Fibroblast of pulmonary artery (primary cell): ENCODE data around the gene CACNA2D3.
A peak's percentile ranks its signal among the peaks of the same experiment; 100 is the strongest.

Experiments used
- DNase-seq: peaks from one replicate; pipeline ENCODE4 v3.0.0-alpha.2; 2010; ENCODE audit warnings: low read depth
- H3K4me3 ChIP-seq: replicated peaks from 2 replicates; pipeline ENCODE4 v1.5.1; 2011; ENCODE audit warnings: low read depth, mild to moderate bottlenecking, control low read depth, low read length, moderate library complexity
- CTCF ChIP-seq: IDR thresholded peaks from 2 replicates; pipeline ENCODE4 v1.5.1; 2011; ENCODE audit warnings: mild to moderate bottlenecking, control low read depth, low read length, inconsistent platforms; ENCODE audit errors: missing control alignments

Gene CACNA2D3

GRCh38 chr3:54337846-54338245 is 215.5 kb downstream of the CACNA2D3 start:
- DNase-seq: no peak
- no peak overlapping the region for H3K4me3 ChIP-seq
- TF ChIP-seq CTCF: no peak

DNA sequence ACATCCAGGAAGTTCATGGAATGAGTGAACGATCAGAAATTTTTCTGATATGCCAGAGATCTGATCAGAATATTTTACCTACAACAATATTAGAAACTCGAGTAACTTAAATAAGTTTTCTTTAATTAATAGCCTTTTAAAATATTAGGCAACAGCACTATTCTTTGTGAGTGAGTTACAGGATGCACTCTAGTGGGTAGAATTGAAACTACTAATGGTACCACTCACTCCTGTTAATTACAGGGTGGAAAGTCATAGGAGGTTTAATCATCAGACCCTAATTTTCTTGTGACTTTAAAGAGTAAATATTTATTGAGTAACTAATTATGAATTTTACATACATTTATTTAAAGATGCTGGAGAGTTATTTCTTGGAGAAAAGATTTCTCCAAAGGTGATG is 217.3 kb downstream of the CACNA2D3 start:
- TF ChIP-seq CTCF: peak; percentile 14
- no peak for DNase-seq
- no peak overlapping the region for H3K4me3 ChIP-seq

- H3K4me3 ChIP-seq: no peak overlapping the region
- no peak for TF ChIP-seq CTCF
- no peak for DNase-seq
Measured at GRCh38 chr3:54341811-54342210, 219.5 kb downstream of the CACNA2D3 start.

GRCh38 chr3:54342676-54343075 is 220.3 kb downstream of the CACNA2D3 start:
- H3K4me3 ChIP-seq: no peak overlapping the region
- no peak for DNase-seq
- TF ChIP-seq CTCF: no peak

- no peak overlapping the region for H3K4me3 ChIP-seq
- TF ChIP-seq CTCF: no peak
- no peak for DNase-seq
Measured at GRCh38 chr3:54343495-54343894, 221.1 kb downstream of the CACNA2D3 start.

- H3K4me3 ChIP-seq: no peak overlapping the region
- TF ChIP-seq CTCF: no peak
- no peak for DNase-seq
Measured at GRCh38 chr3:54344601-54345231, 222.4 kb downstream of the CACNA2D3 start.

DNA sequence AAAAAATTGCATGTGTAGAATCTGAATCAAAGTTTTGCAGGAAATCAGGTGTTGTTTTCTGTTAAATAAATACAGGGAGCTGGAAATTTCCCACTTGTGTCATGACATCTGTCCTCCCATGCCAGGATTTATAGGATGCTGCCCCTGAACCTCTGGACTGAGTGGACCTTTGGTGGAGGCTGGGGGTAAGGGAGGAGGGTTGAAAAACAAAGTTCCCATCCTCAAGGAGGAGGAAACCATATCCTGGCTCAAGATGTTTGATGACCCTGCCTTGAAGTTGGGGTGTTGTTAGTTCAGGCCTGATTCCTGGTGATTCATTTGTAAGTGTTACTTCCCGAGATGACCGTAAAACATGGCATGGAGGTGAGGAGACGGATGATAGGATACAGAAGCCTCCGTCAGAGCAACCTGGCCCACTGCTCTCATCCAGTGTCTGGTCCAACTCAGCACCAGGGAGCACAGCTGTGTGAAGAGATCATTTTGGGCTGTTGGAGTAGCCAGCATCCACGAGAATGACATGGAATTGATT is 223.6 kb downstream of the CACNA2D3 start:
- H3K4me3 ChIP-seq: no peak overlapping the region
- no peak for TF ChIP-seq CTCF

More for the DNA sequence above, 223.6 kb downstream of the CACNA2D3 start:
- DNase-seq: no peak
